Measurements from ENCODE around the gene ZNF136. TPM values are rescaled to one million over a fixed set of nuclear protein-coding genes. Genes with fewer than 3 reads are reported as not detected.

Gene ZNF136
- 10 to 100 TPM; 10.2 to 10.3 TPM for total RNA-seq

GRCh38 chr19:12162882-12163806 lies at the start of gene ZNF136:
TSS of gene ZNF136 (plus strand) at chr19:12163096. CDS start at chr19:12163204, 108 bp downstream.
- ATAC-seq, result peak; percentile 99
- Mint-ChIP-seq H3K9me3 (no peaks in the 10 kb centered on the region), H3K27ac (peak within 1 kb of the TSS; percentile 98), H3K27me3 (no peaks in the 10 kb centered on the region), H3K4me1 (ENCODE audit: low read depth) (peaks cover 41% of the 10 kb centered on the region), H3K36me3 (ENCODE audit: low read depth) (peaks cover 17% of the 10 kb centered on the region), H3K4me3 (peak within 1 kb of the TSS; percentile 95)
- POLR2A ChIA-PET, result interaction anchor here (0.6 to 1.8 kb wide), 11 partner anchors 10 to 349 kb away, joined by 3 to 7 read pairs (median 4); partner anchors contain the start of genes ZNF442 and ZNF563
- peak; percentile 97 for DNase-seq
- no peak for TF ChIP-seq CTCF (IDR thresholded peaks at IDR 0.05)
- intact Hi-C loops (cut with micrococcal nuclease), result no loop called here
- CTCF ChIA-PET, result interaction anchor here (1.0 to 2.3 kb wide), 5 partner anchors 22 to 463 kb away, joined by 3 to 17 read pairs (median 4); partner anchors contain the start of gene ZNF20

- ChIA-PET CTCF (interaction anchor here (0.8 to 1.0 kb wide), 3 partner anchors 14 to 233 kb away, joined by 3 to 4 read pairs (median 3); no protein-coding TSS in a partner anchor), POLR2A (interaction anchor here (1.0 to 1.2 kb wide), 5 partner anchors 9 to 125 kb away, joined by 3 to 4 read pairs (median 3); partner anchors contain the start of genes ZNF20 and ZNF878)
- Mint-ChIP-seq H3K27me3 (no peaks in the 10 kb centered on the region), H3K36me3 (ENCODE audit: low read depth) (peaks cover 50% of the 10 kb centered on the region), H3K4me1 (ENCODE audit: low read depth) (peaks cover 29% of the 10 kb centered on the region), H3K4me3 (no peak overlapping the region), H3K27ac (peak overlapping the region; percentile 30), H3K9me3 (peaks cover 27% of the 10 kb centered on the region)
- ATAC-seq (no peak), DNase-seq (no peak)
- TF ChIP-seq CTCF (IDR thresholded peaks at IDR 0.05), result no peak
- intact Hi-C loops (cut with micrococcal nuclease), result no loop called here
These were observed 49.8 kb upstream of the ZNF136 start for GRCh38 chr19:12113121-12113520.

GRCh38 chr19:12117201-12117970 lies 45.5 kb upstream of the ZNF136 start:
- DNase-seq (no peak), ATAC-seq (no peak)
- CTCF ChIA-PET, result no interaction called here

GRCh38 chr19:12126707-12127106 lies 36.2 kb upstream of the ZNF136 start:
- no peak overlapping the region for H3K27ac Mint-ChIP-seq
- intact Hi-C loops (cut with micrococcal nuclease), result no loop called here
- H3K9me3 Mint-ChIP-seq, result peaks cover 11% of the 10 kb centered on the region
- TF ChIP-seq CTCF (IDR thresholded peaks at IDR 0.05), result peak; percentile 49
- CTCF ChIA-PET, result interaction anchor here (0.9 to 2.0 kb wide), 8 partner anchors 12 to 202 kb away, joined by 3 to 9 read pairs (median 4); partner anchors contain the start of gene ZNF20
- POLR2A ChIA-PET, result interaction anchor here (0.6 to 1.6 kb wide), 2 partner anchors 9 to 18 kb away, joined by 3 to 6 read pairs; no protein-coding TSS in a partner anchor
- peaks cover 4% of the 10 kb centered on the region for H3K4me1 Mint-ChIP-seq (ENCODE audit: low read depth)
- DNase-seq (peak; percentile 31), ATAC-seq (no peak)
- no peaks in the 10 kb centered on the region for H3K27me3 Mint-ChIP-seq
- H3K4me3 Mint-ChIP-seq, result no peak overlapping the region
- H3K36me3 Mint-ChIP-seq (ENCODE audit: low read depth), result peaks cover 12% of the 10 kb centered on the region

More at GRCh38 chr19:12117201-12117970, 45.5 kb upstream of the ZNF136 start:
- H3K27ac Mint-ChIP-seq, result no peak overlapping the region
- peaks cover 21% of the 10 kb centered on the region for H3K36me3 Mint-ChIP-seq (ENCODE audit: low read depth)
- intact Hi-C loops (cut with micrococcal nuclease), result no loop called here
- no peaks in the 10 kb centered on the region for H3K27me3 Mint-ChIP-seq
- peaks cover 18% of the 10 kb centered on the region for H3K4me1 Mint-ChIP-seq (ENCODE audit: low read depth)
- POLR2A ChIA-PET, result interaction anchor here (1.0 to 1.8 kb wide), 2 partner anchors 9 to 58 kb away, joined by 3 to 6 read pairs; no protein-coding TSS in a partner anchor
- no peak for TF ChIP-seq CTCF (IDR thresholded peaks at IDR 0.05)
- H3K4me3 Mint-ChIP-seq, result no peak overlapping the region
- H3K9me3 Mint-ChIP-seq, result peaks cover 10% of the 10 kb centered on the region
